Spleen (tissue), 7 donors: ENCODE data around the gene LIPE.
A peak's percentile ranks its signal among the peaks of the same experiment; 100 is the strongest.

ENCODE experiments used
- CTCF ChIP-seq, 11 experiments: fragments of 200-600 bp in 7 of 11; fragments of 450-650 bp in 4 of 11; sonication (generic) in 4 of 11; IDR thresholded peaks in 8 of 11; conservative IDR thresholded peaks in 3 of 11; 1 replicate in 7 of 11; 2 replicates in 4 of 11; pipeline versions ENCODE4 v1.4.0 to v1.8.0; 2016 to 2021; ENCODE audit warnings: antibody characterized with exemption in 11 of 11, inconsistent platforms in 4 of 11, mild to moderate bottlenecking in 1 of 11
- POLR2A ChIP-seq, 3 donors: fragments of 450-650 bp; IDR thresholded peaks; one replicate each; pipeline ENCODE4 v1.5.1; 2017; ENCODE audit warnings: antibody characterized with exemption in 3 of 3, mild to moderate bottlenecking in 1 of 3
- POLR2AphosphoS5 ChIP-seq, 3 donors: sonication (generic); formaldehyde crosslinking; IDR thresholded peaks; one replicate each; pipeline ENCODE4 v1.5.1; 2017; ENCODE audit warnings: antibody characterized with exemption in 3 of 3
- donor health status: DM: no; HTN: no; CAD: no; lungs with moderate emphysema.
- donor health status: DM: no; HTN: no; CAD: no.
- donor health status: DM: no; HTN: no; CAD: no.

- TF ChIP-seq POLR2AphosphoS5 (IDR thresholded peaks at IDR 0.05): peak in 2 of 3 donors; percentile 12 to 60
- TF ChIP-seq CTCF (IDR thresholded peaks at IDR 0.05 in 8 of 11, conservative IDR thresholded peaks at IDR 0.05 in 3 of 11): no peak
- TF ChIP-seq POLR2A (IDR thresholded peaks at IDR 0.05): no peak
Observed at GRCh38 chr19:42410371-42410770, 16.8 kb downstream of the LIPE start.
